Ovary (tissue), 9 donors: ENCODE measurements around the gene CD8A. TPM values are rescaled to one million over a fixed set of nuclear protein-coding genes. Genes with fewer than 3 reads are reported as not detected.

Experiments
- DNase-seq, 5 donors: peaks; one replicate each; pipeline ENCODE4 v3.0.0-alpha.2; 2019 to 2020
- H3K27ac ChIP-seq, 2 donors: fragments of 200-600 bp; one replicate each; pipeline versions ENCODE4 v1.5.1 to v1.8.0; 2019 to 2022
- H3K27me3 ChIP-seq: fragments of 200-600 bp; one replicate; pipeline ENCODE4 v1.8.0; 2022
- H3K36me3 ChIP-seq: fragments of 200-600 bp; sonication (generic); one replicate; pipeline ENCODE4 v1.5.1; 2019
- H3K4me1 ChIP-seq: one replicate; pipeline ENCODE4 v1.8.1; 2013; ENCODE audit warnings: mild to moderate bottlenecking, moderate library complexity; ENCODE audit not compliant: insufficient read depth
- H3K4me3 ChIP-seq: fragments of 200-600 bp; sonication (generic); one replicate; pipeline ENCODE4 v1.5.1; 2017
- H3K9me3 ChIP-seq, 2 donors: fragments of 200-600 bp in 1 of 2; sonication (generic) in 1 of 2; one replicate each; pipeline versions ENCODE4 v1.5.1 to v1.8.1; 2013 to 2019; ENCODE audit warnings: mild to moderate bottlenecking in 1 of 2, moderate library complexity in 1 of 2
- EP300 ChIP-seq: sonication (generic); formaldehyde crosslinking; IDR thresholded peaks from one replicate; pipeline ENCODE4 v1.6.1; 2017; ENCODE audit warnings: antibody characterized with exemption
- POLR2A ChIP-seq: fragments of 450-650 bp; IDR thresholded peaks from one replicate; pipeline ENCODE4 v1.6.1; 2017; ENCODE audit warnings: antibody characterized with exemption, mild to moderate bottlenecking, moderate library complexity
- WGBS, 3 donors: extraction: QIAGEN DNeasy Blood & Tissue Kit in 1 of 3; methylation state at CpG; one replicate each; pipeline versions ENCODE4 v1.1.5 to v1.1.7; 2013 to 2017; 5-methylcytosine and 5-hydroxymethylcytosine counted together
- intact Hi-C, 4 donors: fragments of 100-400 bp; cut with DNase I; formaldehyde crosslinking; loops; one replicate each; pipeline versions ENCODE4 v1.11.0 to v1.15.1; 2022 to 2023
- polyA plus RNA-seq, 2 donors: library from polyadenylated mRNA; stranded (reverse); fragments of 200-250 nt in 1 of 2; fragments of 350-450 nt in 1 of 2; fragmentation: Illumina TruSeq in 1 of 2; extraction: RNeasy Lipid Tissue Mini Kit (QIAGEN cat#74804) in 1 of 2; gene quantifications; one replicate each; pipeline ENCODE4 v1.2.3, GENCODE V29; 2013 to 2014
- total RNA-seq, 7 donors: library from RNA; depleted of rRNA in 2 of 7; stranded (reverse); fragments of >200 nt in 2 of 7; fragmentation: NEBNext Ultra II Directional in 3 of 7; extraction: Animal tissue kit (Norgen Biotek cat#: 25700) in 3 of 7; gene quantifications; one replicate each; pipeline versions ENCODE4 v1.1.0 to v1.2.4, GENCODE V29; 2016 to 2023
- TF ChIP-seq, protein P1 (sequence below), 3 donors: fragments of 450-650 bp in 2 of 3; fragments of 200-600 bp in 1 of 3; IDR thresholded peaks; one replicate each; pipeline versions ENCODE4 v1.5.1 to v1.8.0; 2016 to 2022; ENCODE audit warnings: antibody characterized with exemption in 3 of 3, mild to moderate bottlenecking in 1 of 3
- donor health status: DM: no; HTN: no; CAD: no; lungs with moderate emphysema.
- donor health status: DM: no; HTN: no; CAD: no.
- donor health status: Bipolar disorder and iron deficiency.
- donor health status: DM: yes; HTN: yes; CAD: no.
- donor health status: DM: no; HTN: no; CAD: no.
- donor health status: DM: yes; HTN: yes; CAD: no.

CD8A gene
- total and polyA plus RNA-seq, 9 donors, result 0.53 to 10.0 (median 1.1) TPM

DNA sequence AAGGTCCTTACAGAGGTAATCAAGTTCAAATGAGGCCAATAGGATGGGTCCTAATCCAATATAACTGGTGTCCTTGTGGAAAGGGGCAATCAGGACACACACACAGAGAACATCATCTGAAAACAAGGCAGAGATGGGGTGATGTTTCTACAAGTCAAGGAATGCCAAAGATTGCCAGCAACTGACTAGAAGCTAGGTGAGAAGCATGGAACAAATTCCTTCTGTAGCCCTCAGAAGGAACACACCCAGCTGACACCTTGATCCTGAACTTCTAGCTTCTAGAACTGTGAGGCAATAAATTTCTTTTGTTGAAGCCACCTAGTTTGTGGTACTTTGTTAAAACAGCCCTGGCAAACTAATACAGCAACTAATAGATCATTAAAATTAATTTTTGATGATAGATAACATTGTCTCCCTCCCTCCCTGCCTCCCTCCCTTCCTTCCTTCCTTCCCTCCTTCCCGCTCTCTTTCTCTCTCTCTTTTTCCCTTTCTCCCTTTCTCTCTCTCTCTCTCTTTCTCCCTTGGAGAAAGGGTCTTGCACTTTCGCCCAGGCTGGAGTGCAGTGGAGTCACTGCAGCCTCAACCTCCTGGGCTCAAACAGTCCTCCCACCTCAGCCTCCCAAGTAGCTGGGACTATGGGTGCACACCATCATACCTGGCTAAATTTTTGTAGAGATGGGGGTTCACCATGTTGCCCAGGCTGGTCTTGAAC lies 10.3 kb upstream of the CD8A start:
- intact Hi-C loops, result no loop called here
- H3K9me3 ChIP-seq, result no peaks in the 10 kb centered on the region
- H3K36me3 ChIP-seq, result no peaks in the 10 kb centered on the region

DNA sequence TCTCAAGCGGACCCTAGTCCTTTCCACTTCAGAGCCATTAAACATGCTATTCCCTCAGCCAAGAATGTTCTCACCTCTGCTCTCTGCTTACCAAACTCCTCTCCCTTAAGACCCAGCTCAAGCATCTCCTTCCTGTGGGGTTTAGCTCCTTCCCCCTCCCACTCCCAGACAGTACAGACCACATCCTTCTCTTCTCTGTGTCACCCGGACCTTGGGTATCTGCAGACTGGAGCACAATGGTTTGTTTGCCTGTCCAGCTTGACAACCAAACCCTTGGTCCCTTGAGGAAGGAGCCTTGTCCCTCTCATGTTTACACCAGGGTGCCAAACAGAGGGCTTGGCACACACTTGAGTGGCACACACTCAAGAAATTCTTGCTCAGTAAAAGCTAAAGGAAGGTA lies 4.1 kb upstream of the CD8A start:
- Histone ChIP-seq H3K36me3 (no peaks in the 10 kb centered on the region), H3K4me3 (no peak overlapping the region), H3K27ac (no peak overlapping the region), H3K9me3 (no peaks in the 10 kb centered on the region), H3K27me3 (peaks cover 4% of the 10 kb centered on the region), H3K4me1 (peaks cover 5% of the 10 kb centered on the region)
- intact Hi-C loops, result loop anchor here in 1 of 4 donors (5.0 kb wide), 1 partner anchor 338 kb away; no protein-coding TSS in a partner anchor
- TF ChIP-seq POLR2A (no peak), EP300 (no peak)
- TF ChIP-seq, protein P1, sequence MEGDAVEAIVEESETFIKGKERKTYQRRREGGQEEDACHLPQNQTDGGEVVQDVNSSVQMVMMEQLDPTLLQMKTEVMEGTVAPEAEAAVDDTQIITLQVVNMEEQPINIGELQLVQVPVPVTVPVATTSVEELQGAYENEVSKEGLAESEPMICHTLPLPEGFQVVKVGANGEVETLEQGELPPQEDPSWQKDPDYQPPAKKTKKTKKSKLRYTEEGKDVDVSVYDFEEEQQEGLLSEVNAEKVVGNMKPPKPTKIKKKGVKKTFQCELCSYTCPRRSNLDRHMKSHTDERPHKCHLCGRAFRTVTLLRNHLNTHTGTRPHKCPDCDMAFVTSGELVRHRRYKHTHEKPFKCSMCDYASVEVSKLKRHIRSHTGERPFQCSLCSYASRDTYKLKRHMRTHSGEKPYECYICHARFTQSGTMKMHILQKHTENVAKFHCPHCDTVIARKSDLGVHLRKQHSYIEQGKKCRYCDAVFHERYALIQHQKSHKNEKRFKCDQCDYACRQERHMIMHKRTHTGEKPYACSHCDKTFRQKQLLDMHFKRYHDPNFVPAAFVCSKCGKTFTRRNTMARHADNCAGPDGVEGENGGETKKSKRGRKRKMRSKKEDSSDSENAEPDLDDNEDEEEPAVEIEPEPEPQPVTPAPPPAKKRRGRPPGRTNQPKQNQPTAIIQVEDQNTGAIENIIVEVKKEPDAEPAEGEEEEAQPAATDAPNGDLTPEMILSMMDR (IDR thresholded peaks at IDR 0.05), result no peak
- WGBS, 3 donors, result 81 to 98% (median 86%) methylated on average over 2 of the region's 2 CpGs
- no peak for DNase-seq

More for the DNA sequence above, 10.3 kb upstream of the CD8A start:
- TF ChIP-seq POLR2A (no peak), EP300 (no peak)
- TF ChIP-seq, protein P1 (IDR thresholded peaks at IDR 0.05), result no peak
- H3K4me3 ChIP-seq, result no peak overlapping the region
- 90 to 95% (median 93%) methylated on average over 2 of the region's 2 CpGs for WGBS, 3 donors
- no peaks in the 10 kb centered on the region for H3K4me1 ChIP-seq
- H3K27me3 ChIP-seq, result no peaks in the 10 kb centered on the region
- no peak overlapping the region for H3K27ac ChIP-seq
- DNase-seq, result no peak

DNA sequence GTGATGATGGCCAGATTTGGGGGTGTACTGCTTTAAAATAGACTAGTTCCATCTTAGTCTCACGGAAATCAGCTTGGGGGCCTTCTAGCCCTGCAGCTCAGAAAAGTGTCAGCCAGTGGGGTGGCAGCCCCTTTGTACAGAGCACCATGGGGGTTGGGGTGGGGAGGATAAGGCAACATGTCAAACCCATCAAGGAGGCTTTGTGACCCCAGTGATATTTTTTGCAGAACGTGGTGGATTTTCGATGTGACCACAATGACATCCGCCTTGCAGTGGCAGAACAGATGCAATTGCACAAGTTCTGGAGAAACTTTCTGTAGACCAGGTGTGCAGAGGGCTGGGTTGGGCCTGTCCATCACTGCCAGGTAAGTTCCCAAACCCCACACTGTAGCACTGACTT lies 3.0 kb upstream of the CD8A start:
- intact Hi-C loops, result no loop called here
- Histone ChIP-seq H3K4me3 (no peak overlapping the region), H3K36me3 (no peaks in the 10 kb centered on the region), H3K27ac (no peak overlapping the region), H3K27me3 (peaks cover 4% of the 10 kb centered on the region), H3K4me1 (peaks cover 5% of the 10 kb centered on the region), H3K9me3 (no peaks in the 10 kb centered on the region)
- TF ChIP-seq POLR2A, result no peak
- TF ChIP-seq, protein P1 (IDR thresholded peaks at IDR 0.05), result no peak
- DNase-seq, result no peak
- WGBS, 3 donors, result 85 to 94% (median 91%) methylated on average over 4 of the region's 4 CpGs

DNA sequence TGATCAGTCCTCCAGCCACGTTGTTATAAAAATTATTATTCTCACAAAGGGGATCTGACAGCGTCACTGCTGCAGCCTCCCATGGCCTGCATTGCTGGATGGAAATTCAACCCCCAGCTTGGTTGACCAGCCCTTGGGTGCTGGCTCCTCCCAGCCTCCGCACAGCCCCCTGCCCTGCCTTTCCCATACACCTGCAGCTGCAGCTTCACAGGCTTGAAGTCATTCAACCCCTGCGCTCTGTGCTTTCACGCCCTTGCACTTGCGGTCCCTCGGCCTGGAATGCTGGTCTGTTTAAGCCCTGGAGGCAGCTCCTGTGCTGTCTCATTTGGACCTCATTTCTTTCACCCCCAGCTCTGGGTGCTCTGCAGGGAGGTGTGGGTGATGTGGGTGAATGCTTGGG lies 860 bp upstream of the CD8A start:
- TF ChIP-seq EP300, result no peak
- TF ChIP-seq, protein P1 (IDR thresholded peaks at IDR 0.05), result no peak
- TF ChIP-seq POLR2A, result no peak
- no peak for DNase-seq
- Histone ChIP-seq H3K4me1 (peaks cover 5% of the 10 kb centered on the region), H3K4me3 (no peak overlapping the region), H3K36me3 (no peaks in the 10 kb centered on the region), H3K9me3 (no peaks in the 10 kb centered on the region), H3K27me3 (peaks cover 4% of the 10 kb centered on the region), H3K27ac (no peak overlapping the region)
- intact Hi-C loops, result no loop called here
- WGBS, 3 donors, result 38 to 49% (median 42%) methylated on average over 7 of the region's 7 CpGs
